OCI-LY7 (cell line): ENCODE measurements around the gene TBC1D4. TPM values are rescaled to one million over a fixed set of nuclear protein-coding genes. Genes with fewer than 3 reads are reported as not detected.

ENCODE experiments used
- BruUV-seq: library from RNA; stranded (reverse); fragments of 400-500 nt; replicated peaks from 2 replicates; lab custom pipeline; 2021; lab: Mats Ljungman, UMichigan
- CTCF ChIA-PET: fragments of 300-600 bp; sonication (Branson Sonifier 250); formaldehyde crosslinking; loops from one replicate; lab custom pipeline; 2022; ENCODE audit warnings: antibody characterized with exemption; ENCODE audit not compliant: unreplicated experiment; lab: Charles Lee
- POLR2A ChIA-PET: fragments of 300-600 bp; sonication (Branson Sonifier 250); formaldehyde crosslinking; loops from one replicate; lab custom pipeline; 2022; ENCODE audit warnings: antibody characterized with exemption; lab: Charles Lee
- DNase-seq: peaks from one replicate; pipeline ENCODE4 v3.0.0-alpha.2; 2015; ENCODE audit warnings: low spot score
- H2AFZ ChIP-seq: fragments of 200-600 bp; sonication (generic), shearing (Covaris generic); 2 replicates; pipeline ENCODE4 v1.6.1; 2014; ENCODE audit warnings: mild to moderate bottlenecking, antibody characterized with exemption, low read length, moderate library complexity
- H3K27ac ChIP-seq: fragments of 200-600 bp; sonication (generic); 2 replicates; pipeline ENCODE4 v1.5.1; 2014; ENCODE audit warnings: mixed run types, low read depth, mild to moderate bottlenecking, moderate library complexity, low read length, inconsistent platforms; ENCODE audit not compliant: poor library complexity, severe bottlenecking
- H3K36me3 ChIP-seq: fragments of 200-600 bp; sonication (generic); 2 replicates; pipeline ENCODE4 v1.6.1; 2014; ENCODE audit warnings: mild to moderate bottlenecking, antibody characterized with exemption, low read length, moderate library complexity, mixed read lengths; ENCODE audit not compliant: insufficient read depth
- H3K4me1 ChIP-seq: fragments of 200-600 bp; sonication (generic); 2 replicates; pipeline ENCODE4 v1.5.1; 2014; ENCODE audit warnings: mild to moderate bottlenecking, low read length; ENCODE audit not compliant: insufficient read depth, poor library complexity, severe bottlenecking
- H3K4me2 ChIP-seq: fragments of 200-600 bp; sonication (generic); 2 replicates; pipeline ENCODE4 v1.6.1; 2014; ENCODE audit warnings: mild to moderate bottlenecking, low read length
- H3K4me3 ChIP-seq: fragments of 200-600 bp; sonication (generic); 2 replicates; pipeline ENCODE4 v1.5.1; 2014; ENCODE audit warnings: mild to moderate bottlenecking, low read depth, low read length; ENCODE audit not compliant: poor library complexity, severe bottlenecking
- H3K79me2 ChIP-seq: fragments of 200-600 bp; sonication (generic); 2 replicates; pipeline ENCODE4 v1.6.1; 2016; ENCODE audit warnings: low read depth, mild to moderate bottlenecking, low read length, moderate library complexity, mixed read lengths; ENCODE audit not compliant: insufficient read depth
- H3K9me2 ChIP-seq: fragments of 200-600 bp; sonication (generic); 2 replicates; pipeline ENCODE4 v1.6.1; 2016; ENCODE audit warnings: mild to moderate bottlenecking, low read length, mixed read lengths; ENCODE audit not compliant: insufficient read depth
- H3K9me3 ChIP-seq: fragments of 200-600 bp; sonication (generic); 2 replicates; pipeline ENCODE4 v1.6.1; 2014; ENCODE audit warnings: mild to moderate bottlenecking, mixed run types, low read length, mixed read lengths
- H4K20me1 ChIP-seq: fragments of 200-600 bp; sonication (generic); 2 replicates; pipeline ENCODE4 v1.6.1; 2014; ENCODE audit warnings: mild to moderate bottlenecking, antibody characterized with exemption, low read length, moderate library complexity, mixed read lengths; ENCODE audit not compliant: insufficient read depth
- CTCF ChIP-seq: fragments of 200-600 bp; sonication (generic); conservative IDR thresholded peaks from 2 replicates; pipeline ENCODE4 v1.5.1; 2014; ENCODE audit warnings: mild to moderate bottlenecking, antibody characterized with exemption, low read length, moderate library complexity, mixed read lengths
- EZH2phosphoT487 ChIP-seq: fragments of 200-600 bp; sonication (generic); IDR thresholded peaks from 2 replicates; pipeline ENCODE4 v1.6.1; 2018; ENCODE audit warnings: low read depth, borderline replicate concordance, mild to moderate bottlenecking, mixed run types, antibody characterized with exemption, low read length, moderate library complexity, mixed read lengths
- intact Hi-C: fragments of 100-400 bp; cut with micrococcal nuclease; formaldehyde crosslinking; loops from one replicate; pipeline ENCODE4 v1.10.0; 2022; ENCODE audit not compliant: unreplicated experiment
- total RNA-seq, 2 experiments: library from RNA; depleted of rRNA in 1 of 2; stranded (reverse); fragments of >200 nt in 1 of 2; shearing (Covaris generic) in 1 of 2; gene quantifications; 2 replicates each; pipeline ENCODE4 v1.2.3, GENCODE V29; 2014 to 2022

Gene TBC1D4
- total RNA-seq, 2 experiments from 2014 or later = 21.7 to 24.3 TPM

GRCh38 chr13:75495938-75496337 is 14.0 kb upstream of the TBC1D4 start:
- intact Hi-C loops = no loop called here
- H3K36me3 ChIP-seq = no peaks in the 10 kb centered on the region
- no peak overlapping the region for H3K4me3 ChIP-seq
- no peaks in the 10 kb centered on the region for H3K79me2 ChIP-seq
- no peak overlapping the region for H3K4me2 ChIP-seq
- H3K9me2 ChIP-seq = no peaks in the 10 kb centered on the region
- no peaks in the 10 kb centered on the region for H3K9me3 ChIP-seq
- DNase-seq = no peak
- no peak overlapping the region for H2AFZ ChIP-seq
- no TSS peak for BruUV-seq
- CTCF ChIA-PET = no interaction called here
- POLR2A ChIA-PET = interaction anchor here (0.6 to 1.0 kb wide), 2 partner anchors 93 to 123 kb away, joined by 3 to 4 read pairs; no protein-coding TSS in a partner anchor
- no peak overlapping the region for H3K27ac ChIP-seq
- no peaks in the 10 kb centered on the region for H3K4me1 ChIP-seq
- H4K20me1 ChIP-seq = no peaks in the 10 kb centered on the region
- no peak for TF ChIP-seq EZH2phosphoT487
- TF ChIP-seq CTCF = no peak

DNA sequence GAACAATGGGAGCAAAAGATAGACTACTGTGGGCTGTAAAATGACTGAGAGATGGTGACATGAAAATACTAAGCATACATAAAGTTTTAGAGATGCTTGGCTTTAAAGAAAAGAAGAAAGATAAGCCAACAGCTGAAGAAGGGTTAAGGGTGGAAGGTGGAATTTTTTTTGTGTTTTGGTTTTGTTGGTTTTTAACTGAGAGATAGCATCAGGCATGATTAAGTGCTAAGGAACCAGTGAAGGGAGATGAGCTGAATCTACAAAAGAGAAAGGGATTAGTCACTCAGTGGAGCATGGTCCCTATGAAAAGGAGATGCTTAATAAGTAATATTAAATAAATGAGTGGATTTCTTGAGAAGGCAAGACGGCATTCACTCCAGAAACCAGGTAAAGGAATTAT is 12.5 kb upstream of the TBC1D4 start:
- Histone ChIP-seq H3K79me2 (no peaks in the 10 kb centered on the region), H3K4me3 (no peak overlapping the region), H3K4me1 (no peaks in the 10 kb centered on the region), H3K9me3 (no peaks in the 10 kb centered on the region), H3K4me2 (no peak overlapping the region), H3K27ac (no peak overlapping the region), H2AFZ (no peak overlapping the region), H4K20me1 (no peaks in the 10 kb centered on the region), H3K36me3 (no peaks in the 10 kb centered on the region), H3K9me2 (no peaks in the 10 kb centered on the region)
- intact Hi-C loops = no loop called here
- DNase-seq = no peak
- POLR2A ChIA-PET = interaction anchor here (1.0 kb wide), 1 partner anchor 9 kb away, joined by 3 read pairs; no protein-coding TSS in a partner anchor
- no TSS peak for BruUV-seq
- TF ChIP-seq EZH2phosphoT487 (no peak), CTCF (no peak)
- CTCF ChIA-PET = no interaction called here

DNA sequence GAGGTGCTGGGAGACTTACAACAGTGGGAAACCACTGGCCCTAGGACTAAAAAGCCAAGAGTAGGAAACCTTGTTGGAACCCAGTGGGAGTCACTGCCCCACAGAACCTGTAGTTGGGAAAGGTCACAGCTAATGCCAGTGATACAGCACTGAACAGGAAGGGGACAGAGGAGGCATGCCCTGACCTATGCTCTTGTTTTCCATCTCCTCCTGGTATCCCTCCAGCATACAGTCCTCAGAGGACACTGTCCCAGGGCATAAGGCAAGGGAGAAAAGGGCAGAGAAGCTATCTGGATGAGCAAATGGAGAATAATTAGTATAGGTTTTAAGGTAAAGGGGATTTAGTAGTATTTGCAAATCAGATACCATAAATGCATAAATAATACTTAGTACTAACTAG is 11.2 kb upstream of the TBC1D4 start:
- Histone ChIP-seq H3K36me3 (no peaks in the 10 kb centered on the region), H3K4me1 (no peaks in the 10 kb centered on the region), H3K4me2 (no peak overlapping the region), H3K9me3 (no peaks in the 10 kb centered on the region), H3K79me2 (no peaks in the 10 kb centered on the region), H2AFZ (no peak overlapping the region), H3K9me2 (no peaks in the 10 kb centered on the region), H4K20me1 (no peaks in the 10 kb centered on the region), H3K4me3 (no peak overlapping the region), H3K27ac (no peak overlapping the region)
- TF ChIP-seq EZH2phosphoT487 (no peak), CTCF (no peak)
- POLR2A ChIA-PET = no interaction called here
- no TSS peak for BruUV-seq
- intact Hi-C loops = no loop called here
- no peak for DNase-seq
- CTCF ChIA-PET = no interaction called here
